DMS 273 (cell line): ENCODE measurements around the gene TJP1.
"Not testable (repeated sequence)": the region's sequence is repeated elsewhere in the genome, so short reads cannot be mapped to it uniquely, and the experiment has no call there.

ENCODE experiments used
- DNase-seq: peaks from one replicate; lab custom pipeline; 2025; ENCODE audit not compliant: unreplicated experiment; lab: John Stamatoyannopoulos, UW

The TJP1 gene

GRCh38 chr15:29800491-29801366 is 21.5 kb downstream of the TJP1 start:
- DNase-seq = no peak

- DNase-seq = no peak
Measured at GRCh38 chr15:29799859-29800258, 22.4 kb downstream of the TJP1 start.

GRCh38 chr15:29795610-29796009 is 26.7 kb downstream of the TJP1 start:
- DNase-seq = no peak

- no peak for DNase-seq
Measured at GRCh38 chr15:29792426-29793159, 29.7 kb downstream of the TJP1 start.

- DNase-seq = no peak
Measured at GRCh38 chr15:29790607-29791006, 31.7 kb downstream of the TJP1 start.

GRCh38 chr15:29789871-29790270 is 32.4 kb downstream of the TJP1 start:
- DNase-seq = no peak

GRCh38 chr15:29788433-29789034 is 33.7 kb downstream of the TJP1 start:
- no peak for DNase-seq

- no peak for DNase-seq
Measured at GRCh38 chr15:29787767-29788166, 34.5 kb downstream of the TJP1 start.

GRCh38 chr15:29785642-29786041 is 36.6 kb downstream of the TJP1 start:
- peak; percentile 0 for DNase-seq

GRCh38 chr15:29785136-29785535 is 37.1 kb downstream of the TJP1 start:
- no peak for DNase-seq

GRCh38 chr15:29784413-29784812 is 37.9 kb downstream of the TJP1 start:
- no peak for DNase-seq

GRCh38 chr15:29782816-29783215 is 39.5 kb downstream of the TJP1 start:
- DNase-seq = not testable (repeated sequence)

- no peak for DNase-seq
Measured at GRCh38 chr15:29778382-29778781, 43.9 kb downstream of the TJP1 start.

- DNase-seq = no peak
Measured at GRCh38 chr15:29776859-29777258, 45.4 kb downstream of the TJP1 start.

GRCh38 chr15:29774900-29775299 is 47.4 kb downstream of the TJP1 start:
- DNase-seq = no peak

GRCh38 chr15:29773816-29774215 is 48.5 kb downstream of the TJP1 start:
- no peak for DNase-seq

GRCh38 chr15:29773000-29773399 is 49.3 kb downstream of the TJP1 start:
- DNase-seq = no peak

- DNase-seq = no peak
Measured at GRCh38 chr15:29770796-29771195, 51.5 kb downstream of the TJP1 start.

- no peak for DNase-seq
Measured at GRCh38 chr15:29765898-29766527, 56.3 kb downstream of the TJP1 start.

- no peak for DNase-seq
Measured at GRCh38 chr15:29765234-29765841, 56.9 kb downstream of the TJP1 start.

GRCh38 chr15:29759596-29759995 is 62.7 kb downstream of the TJP1 start:
- no peak for DNase-seq
